CD4-positive, alpha-beta T cell treated with Interleukin-17A for 1 hour (primary cell): ENCODE data around the gene JOSD2.
"Not testable (repeated sequence)": the region's sequence is repeated elsewhere in the genome, so short reads cannot be mapped to it uniquely, and the experiment has no call there.

Experiments
- DNase-seq: peaks from one replicate; pipeline ENCODE4 v3.0.0-alpha.2; 2020

Gene JOSD2

GRCh38 chr19:50546527-50547221, 35.7 kb upstream of the JOSD2 start:
- no peak for DNase-seq

- DNase-seq = no peak
Observed at GRCh38 chr19:50542943-50543342, 32.0 kb upstream of the JOSD2 start.

- peak; percentile 50 for DNase-seq
Observed at GRCh38 chr19:50537769-50538230, 26.8 kb upstream of the JOSD2 start.

GRCh38 chr19:50537306-50537685, 26.3 kb upstream of the JOSD2 start:
- DNase-seq = no peak

- no peak for DNase-seq
Observed at GRCh38 chr19:50536662-50537305, 25.8 kb upstream of the JOSD2 start.

GRCh38 chr19:50535672-50536187, 24.7 kb upstream of the JOSD2 start:
- DNase-seq = no peak

GRCh38 chr19:50534478-50534877, 23.5 kb upstream of the JOSD2 start:
- DNase-seq = no peak

- no peak for DNase-seq
Observed at GRCh38 chr19:50532952-50533351, 22.0 kb upstream of the JOSD2 start.

GRCh38 chr19:50531171-50531612, 20.2 kb upstream of the JOSD2 start:
- DNase-seq = no peak

GRCh38 chr19:50528052-50528451, 17.1 kb upstream of the JOSD2 start:
- DNase-seq = not testable (repeated sequence)

- DNase-seq = no peak
Observed at GRCh38 chr19:50522881-50523280, 11.9 kb upstream of the JOSD2 start.

GRCh38 chr19:50520822-50521465, 10.0 kb upstream of the JOSD2 start:
- no peak for DNase-seq

- DNase-seq = no peak
Observed at GRCh38 chr19:50519006-50519575, 8.1 kb upstream of the JOSD2 start.

- DNase-seq = no peak
Observed at GRCh38 chr19:50518091-50519005, 7.4 kb upstream of the JOSD2 start.

- DNase-seq = no peak
Observed at GRCh38 chr19:50517704-50518075, 6.7 kb upstream of the JOSD2 start.

GRCh38 chr19:50516964-50517703, 6.1 kb upstream of the JOSD2 start:
- DNase-seq = no peak

GRCh38 chr19:50516456-50516855, 5.5 kb upstream of the JOSD2 start:
- DNase-seq = no peak

GRCh38 chr19:50515168-50515561, 4.2 kb upstream of the JOSD2 start:
- no peak for DNase-seq

- no peak for DNase-seq
Observed at GRCh38 chr19:50514346-50515167, 3.6 kb upstream of the JOSD2 start.

GRCh38 chr19:50513746-50514345, 2.9 kb upstream of the JOSD2 start, which contains the start of gene ASPDH:
Gene ASPDH, minus strand, starts transcription at chr19:50513913. Its CDS starts 90 bp downstream, at chr19:50513823.
- no peak for DNase-seq
